Upper lobe of left lung (tissue), 4 donors: ENCODE data around the gene LCN15.
"Not testable (repeated sequence)": the region's sequence is repeated elsewhere in the genome, so short reads cannot be mapped to it uniquely, and the experiment has no call there.

Source experiments
- EP300 ChIP-seq, 4 donors: sonication (generic); formaldehyde crosslinking; IDR thresholded peaks; one replicate each; pipeline ENCODE4 v1.5.1; 2017; ENCODE audit warnings: antibody characterized with exemption in 4 of 4, control low read depth in 2 of 4
- POLR2A ChIP-seq, 4 donors: fragments of 450-650 bp; IDR thresholded peaks; one replicate each; pipeline ENCODE4 v1.5.1; 2016 to 2017; ENCODE audit warnings: antibody characterized with exemption in 4 of 4, mild to moderate bottlenecking in 2 of 4
- POLR2AphosphoS5 ChIP-seq, 2 donors: sonication (generic); formaldehyde crosslinking; IDR thresholded peaks; one replicate each; pipeline ENCODE4 v1.5.1; 2017; ENCODE audit warnings: antibody characterized with exemption in 2 of 2
- TF ChIP-seq, protein P1 (sequence below), 6 experiments: fragments of 450-650 bp in 4 of 6; fragments of 200-600 bp in 2 of 6; sonication (generic) in 2 of 6; IDR thresholded peaks; one replicate each; pipeline ENCODE4 v1.5.1; 2016 to 2019; ENCODE audit warnings: antibody characterized with exemption in 6 of 6

DNA sequence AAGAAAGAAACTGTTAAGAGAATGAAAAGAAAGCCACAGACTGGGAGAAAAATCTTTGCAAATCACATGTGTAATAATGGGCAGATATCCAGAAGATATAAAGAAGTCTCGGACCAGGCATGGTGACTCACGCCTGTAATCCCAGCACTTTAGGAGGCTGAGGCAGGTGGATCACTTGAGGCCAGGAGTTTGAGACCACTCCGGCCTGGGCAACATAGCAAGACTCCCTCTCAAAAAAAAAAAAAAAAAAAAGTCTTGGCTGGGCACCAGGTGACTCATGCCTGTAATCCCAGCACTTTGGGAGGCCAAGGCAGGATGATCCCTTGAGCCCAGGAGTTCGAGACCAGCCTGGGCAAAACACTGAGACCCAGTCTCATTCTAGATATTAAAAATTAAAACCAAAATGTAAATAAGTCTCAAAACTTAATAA lies 53.1 kb downstream of the LCN15 start:
- TF ChIP-seq, protein P1, sequence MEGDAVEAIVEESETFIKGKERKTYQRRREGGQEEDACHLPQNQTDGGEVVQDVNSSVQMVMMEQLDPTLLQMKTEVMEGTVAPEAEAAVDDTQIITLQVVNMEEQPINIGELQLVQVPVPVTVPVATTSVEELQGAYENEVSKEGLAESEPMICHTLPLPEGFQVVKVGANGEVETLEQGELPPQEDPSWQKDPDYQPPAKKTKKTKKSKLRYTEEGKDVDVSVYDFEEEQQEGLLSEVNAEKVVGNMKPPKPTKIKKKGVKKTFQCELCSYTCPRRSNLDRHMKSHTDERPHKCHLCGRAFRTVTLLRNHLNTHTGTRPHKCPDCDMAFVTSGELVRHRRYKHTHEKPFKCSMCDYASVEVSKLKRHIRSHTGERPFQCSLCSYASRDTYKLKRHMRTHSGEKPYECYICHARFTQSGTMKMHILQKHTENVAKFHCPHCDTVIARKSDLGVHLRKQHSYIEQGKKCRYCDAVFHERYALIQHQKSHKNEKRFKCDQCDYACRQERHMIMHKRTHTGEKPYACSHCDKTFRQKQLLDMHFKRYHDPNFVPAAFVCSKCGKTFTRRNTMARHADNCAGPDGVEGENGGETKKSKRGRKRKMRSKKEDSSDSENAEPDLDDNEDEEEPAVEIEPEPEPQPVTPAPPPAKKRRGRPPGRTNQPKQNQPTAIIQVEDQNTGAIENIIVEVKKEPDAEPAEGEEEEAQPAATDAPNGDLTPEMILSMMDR (IDR thresholded peaks at IDR 0.05), result not testable (repeated sequence)
- not testable (repeated sequence) for TF ChIP-seq POLR2A, EP300, POLR2AphosphoS5 (IDR thresholded peaks at IDR 0.05)
